HEK293 (cell line): ENCODE results near the gene CCDC150.

ENCODE experiments used
- CTCF ChIA-PET: fragments of 350-600 bp; formaldehyde crosslinking; extraction: SDS; loops from one replicate; lab custom pipeline; 2021; ENCODE audit warnings: antibody characterized with exemption; lab: Yijun Ruan, JAX
- POLR2A ChIA-PET: fragments of 300-600 bp; formaldehyde crosslinking; extraction: SDS; loops from one replicate; lab custom pipeline; 2020; ENCODE audit warnings: antibody characterized with exemption, inconsistent platforms; lab: Yijun Ruan, JAX
- H3K27ac ChIP-seq: fragments of 200-500 bp; sonication (Bioruptor generic); 2 replicates; pipeline ENCODE4 v1.5.1; 2014; ENCODE audit warnings: low read depth, low read length, control low read depth, inconsistent platforms; ENCODE audit errors: extremely low read depth
- H3K36me3 ChIP-seq, 2 experiments: fragments of 200-500 bp in 1 of 2; sonication (Bioruptor generic) in 1 of 2; 1 replicate in 1 of 2; 2 replicates in 1 of 2; pipeline ENCODE4 v1.5.1; 2014 to 2017; ENCODE audit warnings: inconsistent platforms in 2 of 2, low read length in 2 of 2; ENCODE audit not compliant: control insufficient read depth in 2 of 2, insufficient read depth in 1 of 2
- H3K4me1 ChIP-seq: fragments of 200-500 bp; sonication (Bioruptor generic); 2 replicates; pipeline ENCODE4 v1.5.1; 2014; ENCODE audit warnings: mild to moderate bottlenecking, low read length, inconsistent platforms; ENCODE audit not compliant: control insufficient read depth, insufficient read depth
- H3K4me3 ChIP-seq: 2 replicates; pipeline ENCODE4 v1.5.1; 2011; ENCODE audit warnings: low read depth, mild to moderate bottlenecking, control low read depth, low read length, moderate library complexity
- H3K9me3 ChIP-seq: fragments of 200-500 bp; sonication (Bioruptor generic); 2 replicates; pipeline ENCODE4 v1.5.1; 2014; ENCODE audit warnings: low read depth, low read length, inconsistent platforms; ENCODE audit not compliant: control insufficient read depth, insufficient read depth
- IKZF3 ChIP-seq: fragments of 450-650 bp; IDR thresholded peaks from 2 replicates; pipeline ENCODE4 v1.5.0; 2018; ENCODE audit warnings: missing biosample characterization, mild to moderate bottlenecking, missing genetic modification characterization, moderate library complexity
- REPIN1 ChIP-seq: fragments of 450-650 bp; formaldehyde crosslinking; IDR thresholded peaks from 2 replicates; pipeline ENCODE4 v1.5.1; 2017; ENCODE audit warnings: missing biosample characterization, missing genetic modification characterization, low read depth
- ZFP69B ChIP-seq: fragments of 450-650 bp; formaldehyde crosslinking; IDR thresholded peaks from 2 replicates; pipeline ENCODE4 v1.5.1; 2016; ENCODE audit warnings: missing biosample characterization, missing genetic modification characterization
- ZNF169 ChIP-seq: fragments of 450-650 bp; formaldehyde crosslinking; IDR thresholded peaks from 2 replicates; pipeline ENCODE4 v1.5.1; 2016; ENCODE audit warnings: missing biosample characterization, missing genetic modification characterization
- ZNF211 ChIP-seq: fragments of 450-650 bp; formaldehyde crosslinking; IDR thresholded peaks from 2 replicates; pipeline ENCODE4 v1.5.1; 2016; ENCODE audit warnings: low read depth, missing biosample characterization, missing genetic modification characterization
- ZNF302 ChIP-seq: fragments of 450-650 bp; formaldehyde crosslinking; IDR thresholded peaks from 2 replicates; pipeline ENCODE4 v1.5.1; 2016; ENCODE audit warnings: missing biosample characterization, missing genetic modification characterization, low read depth
- ZNF426 ChIP-seq: fragments of 450-650 bp; formaldehyde crosslinking; IDR thresholded peaks from 2 replicates; pipeline ENCODE4 v1.5.1; 2017; ENCODE audit warnings: missing biosample characterization, missing genetic modification characterization, mild to moderate bottlenecking, inconsistent platforms, moderate library complexity
- ZNF621 ChIP-seq: fragments of 450-650 bp; formaldehyde crosslinking; IDR thresholded peaks from 2 replicates; pipeline ENCODE4 v1.5.1; 2017; ENCODE audit warnings: missing biosample characterization, missing genetic modification characterization
- ZNF837 ChIP-seq: fragments of 450-650 bp; formaldehyde crosslinking; IDR thresholded peaks from 2 replicates; pipeline ENCODE4 v1.5.1; 2016; ENCODE audit warnings: missing biosample characterization, missing genetic modification characterization
- ZNF843 ChIP-seq: fragments of 450-650 bp; formaldehyde crosslinking; IDR thresholded peaks from 2 replicates; pipeline ENCODE4 v1.5.1; 2016; ENCODE audit warnings: missing biosample characterization, missing genetic modification characterization
- TF ChIP-seq, protein P1 (sequence below): fragments of 450-650 bp; formaldehyde crosslinking; IDR thresholded peaks from 2 replicates; pipeline ENCODE4 v1.5.1; 2016; ENCODE audit warnings: missing biosample characterization, missing genetic modification characterization
- TF ChIP-seq, protein P2 (sequence below): fragments of 450-650 bp; formaldehyde crosslinking; IDR thresholded peaks from 2 replicates; pipeline ENCODE4 v1.5.1; 2016; ENCODE audit warnings: missing biosample characterization, missing genetic modification characterization, borderline replicate concordance
- TF ChIP-seq, protein P3 (sequence below): sonication (generic); formaldehyde crosslinking; IDR thresholded peaks from 2 replicates; pipeline ENCODE4 v1.8.1; 2022; ENCODE audit warnings: mild to moderate bottlenecking, moderate library complexity, missing genetic modification reagents
- TF ChIP-seq, protein P4 (sequence below): fragments of 450-650 bp; formaldehyde crosslinking; IDR thresholded peaks from 2 replicates; pipeline ENCODE4 v1.5.1; 2017; ENCODE audit warnings: missing biosample characterization, missing genetic modification characterization
- TF ChIP-seq, protein P5 (sequence below): fragments of 450-650 bp; formaldehyde crosslinking; IDR thresholded peaks from 2 replicates; pipeline ENCODE4 v1.5.1; 2016; ENCODE audit warnings: missing biosample characterization, missing genetic modification characterization
- TF ChIP-seq, protein P6 (sequence below): fragments of 450-650 bp; formaldehyde crosslinking; IDR thresholded peaks from 2 replicates; pipeline ENCODE4 v1.5.1; 2016; ENCODE audit warnings: missing biosample characterization, missing genetic modification characterization, low read depth
- TF ChIP-seq, protein P7 (sequence below): IDR thresholded peaks from 2 replicates; pipeline ENCODE4 v1.6.1; 2011; ENCODE audit warnings: mild to moderate bottlenecking, low read depth, low read length, borderline replicate concordance

The CCDC150 gene

DNA sequence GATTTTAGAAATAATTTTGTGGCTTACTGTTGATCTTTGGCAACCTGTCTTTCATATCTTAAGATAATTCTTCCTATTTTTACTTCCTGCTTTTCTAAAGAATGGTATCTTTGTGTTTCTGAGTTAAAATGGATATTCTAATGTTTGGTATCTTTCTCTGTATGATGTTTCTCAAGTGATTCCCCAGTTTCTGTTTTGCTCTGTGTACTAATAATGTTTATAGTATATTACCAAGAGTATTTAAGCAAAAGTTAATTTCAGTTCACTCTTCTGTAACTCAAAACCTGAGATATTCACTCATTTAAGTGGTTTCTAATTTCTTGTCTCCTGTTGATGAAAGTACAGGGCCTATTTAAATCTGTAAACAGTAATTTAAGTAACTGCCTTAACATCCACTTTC lies 58.3 kb downstream of the CCDC150 start:
- H3K4me3 ChIP-seq = no peak overlapping the region
- no peak overlapping the region for H3K27ac ChIP-seq
- CTCF ChIA-PET = no interaction called here
- TF ChIP-seq, protein P1, sequence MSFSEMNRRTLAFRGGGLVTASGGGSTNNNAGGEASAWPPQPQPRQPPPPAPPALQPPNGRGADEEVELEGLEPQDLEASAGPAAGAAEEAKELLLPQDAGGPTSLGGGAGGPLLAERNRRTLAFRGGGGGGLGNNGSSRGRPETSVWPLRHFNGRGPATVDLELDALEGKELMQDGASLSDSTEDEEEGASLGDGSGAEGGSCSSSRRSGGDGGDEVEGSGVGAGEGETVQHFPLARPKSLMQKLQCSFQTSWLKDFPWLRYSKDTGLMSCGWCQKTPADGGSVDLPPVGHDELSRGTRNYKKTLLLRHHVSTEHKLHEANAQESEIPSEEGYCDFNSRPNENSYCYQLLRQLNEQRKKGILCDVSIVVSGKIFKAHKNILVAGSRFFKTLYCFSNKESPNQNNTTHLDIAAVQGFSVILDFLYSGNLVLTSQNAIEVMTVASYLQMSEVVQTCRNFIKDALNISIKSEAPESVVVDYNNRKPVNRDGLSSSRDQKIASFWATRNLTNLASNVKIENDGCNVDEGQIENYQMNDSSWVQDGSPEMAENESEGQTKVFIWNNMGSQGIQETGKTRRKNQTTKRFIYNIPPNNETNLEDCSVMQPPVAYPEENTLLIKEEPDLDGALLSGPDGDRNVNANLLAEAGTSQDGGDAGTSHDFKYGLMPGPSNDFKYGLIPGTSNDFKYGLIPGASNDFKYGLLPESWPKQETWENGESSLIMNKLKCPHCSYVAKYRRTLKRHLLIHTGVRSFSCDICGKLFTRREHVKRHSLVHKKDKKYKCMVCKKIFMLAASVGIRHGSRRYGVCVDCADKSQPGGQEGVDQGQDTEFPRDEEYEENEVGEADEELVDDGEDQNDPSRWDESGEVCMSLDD (tag by site-specific recombination) = no peak
- TF ChIP-seq, protein P2, sequence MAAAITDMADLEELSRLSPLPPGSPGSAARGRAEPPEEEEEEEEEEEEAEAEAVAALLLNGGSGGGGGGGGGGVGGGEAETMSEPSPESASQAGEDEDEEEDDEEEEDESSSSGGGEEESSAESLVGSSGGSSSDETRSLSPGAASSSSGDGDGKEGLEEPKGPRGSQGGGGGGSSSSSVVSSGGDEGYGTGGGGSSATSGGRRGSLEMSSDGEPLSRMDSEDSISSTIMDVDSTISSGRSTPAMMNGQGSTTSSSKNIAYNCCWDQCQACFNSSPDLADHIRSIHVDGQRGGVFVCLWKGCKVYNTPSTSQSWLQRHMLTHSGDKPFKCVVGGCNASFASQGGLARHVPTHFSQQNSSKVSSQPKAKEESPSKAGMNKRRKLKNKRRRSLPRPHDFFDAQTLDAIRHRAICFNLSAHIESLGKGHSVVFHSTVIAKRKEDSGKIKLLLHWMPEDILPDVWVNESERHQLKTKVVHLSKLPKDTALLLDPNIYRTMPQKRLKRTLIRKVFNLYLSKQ (tag by site-specific recombination) = no peak
- no peak for TF ChIP-seq ZNF621
- no peak for TF ChIP-seq ZFP69B (tag by site-specific recombination)
- no peak for TF ChIP-seq ZNF169
- TF ChIP-seq, protein P3, sequence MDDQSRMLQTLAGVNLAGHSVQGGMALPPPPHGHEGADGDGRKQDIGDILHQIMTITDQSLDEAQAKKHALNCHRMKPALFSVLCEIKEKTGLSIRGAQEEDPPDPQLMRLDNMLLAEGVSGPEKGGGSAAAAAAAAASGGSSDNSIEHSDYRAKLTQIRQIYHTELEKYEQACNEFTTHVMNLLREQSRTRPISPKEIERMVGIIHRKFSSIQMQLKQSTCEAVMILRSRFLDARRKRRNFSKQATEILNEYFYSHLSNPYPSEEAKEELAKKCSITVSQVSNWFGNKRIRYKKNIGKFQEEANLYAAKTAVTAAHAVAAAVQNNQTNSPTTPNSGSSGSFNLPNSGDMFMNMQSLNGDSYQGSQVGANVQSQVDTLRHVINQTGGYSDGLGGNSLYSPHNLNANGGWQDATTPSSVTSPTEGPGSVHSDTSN = no peak
- TF ChIP-seq, protein P4, sequence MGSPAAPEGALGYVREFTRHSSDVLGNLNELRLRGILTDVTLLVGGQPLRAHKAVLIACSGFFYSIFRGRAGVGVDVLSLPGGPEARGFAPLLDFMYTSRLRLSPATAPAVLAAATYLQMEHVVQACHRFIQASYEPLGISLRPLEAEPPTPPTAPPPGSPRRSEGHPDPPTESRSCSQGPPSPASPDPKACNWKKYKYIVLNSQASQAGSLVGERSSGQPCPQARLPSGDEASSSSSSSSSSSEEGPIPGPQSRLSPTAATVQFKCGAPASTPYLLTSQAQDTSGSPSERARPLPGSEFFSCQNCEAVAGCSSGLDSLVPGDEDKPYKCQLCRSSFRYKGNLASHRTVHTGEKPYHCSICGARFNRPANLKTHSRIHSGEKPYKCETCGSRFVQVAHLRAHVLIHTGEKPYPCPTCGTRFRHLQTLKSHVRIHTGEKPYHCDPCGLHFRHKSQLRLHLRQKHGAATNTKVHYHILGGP (tag by site-specific recombination) = no peak
- peaks cover 4% of the 10 kb centered on the region; the same call in 1 of the 2 replicates for H3K4me1 ChIP-seq
- peaks cover 3 to 9% of the 10 kb centered on the region in 2 experiments for H3K36me3 ChIP-seq
- POLR2A ChIA-PET = no interaction called here
- H3K9me3 ChIP-seq = no peaks in the 10 kb centered on the region

DNA sequence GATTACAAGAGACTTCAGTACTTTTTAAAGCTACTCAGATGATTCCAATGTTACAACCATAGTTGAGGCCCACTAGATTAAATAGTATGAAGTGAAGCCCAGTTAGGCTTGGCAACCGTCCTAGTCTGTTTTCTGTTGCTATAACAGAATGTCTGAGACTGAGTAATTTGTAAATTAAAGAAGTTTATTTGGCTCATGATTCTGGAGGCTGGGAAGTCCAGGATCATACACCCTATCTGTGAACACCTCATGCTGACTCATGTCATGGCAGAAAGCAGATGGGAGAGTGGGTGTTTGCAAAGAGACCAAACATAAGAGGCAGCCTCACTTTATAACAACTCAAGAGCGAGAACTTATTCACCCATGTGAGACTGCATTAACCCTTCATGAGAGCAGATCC lies 63.1 kb downstream of the CCDC150 start:
- no peak overlapping the region for H3K4me3 ChIP-seq
- H3K36me3 ChIP-seq = peaks cover 3 to 15% of the 10 kb centered on the region in 2 experiments
- CTCF ChIA-PET = interaction anchor here (0.6 kb wide), 1 partner anchor 424 kb away, joined by 3 read pairs; no protein-coding TSS in a partner anchor
- no peak overlapping the region for H3K27ac ChIP-seq
- no peaks in the 10 kb centered on the region for H3K9me3 ChIP-seq
- no peaks in the 10 kb centered on the region for H3K4me1 ChIP-seq
- POLR2A ChIA-PET = no interaction called here
- TF ChIP-seq ZNF843 (tag by site-specific recombination) = no peak
- TF ChIP-seq IKZF3 (tag by site-specific recombination) = no peak
- no peak for TF ChIP-seq ZNF426
- TF ChIP-seq, protein P5, sequence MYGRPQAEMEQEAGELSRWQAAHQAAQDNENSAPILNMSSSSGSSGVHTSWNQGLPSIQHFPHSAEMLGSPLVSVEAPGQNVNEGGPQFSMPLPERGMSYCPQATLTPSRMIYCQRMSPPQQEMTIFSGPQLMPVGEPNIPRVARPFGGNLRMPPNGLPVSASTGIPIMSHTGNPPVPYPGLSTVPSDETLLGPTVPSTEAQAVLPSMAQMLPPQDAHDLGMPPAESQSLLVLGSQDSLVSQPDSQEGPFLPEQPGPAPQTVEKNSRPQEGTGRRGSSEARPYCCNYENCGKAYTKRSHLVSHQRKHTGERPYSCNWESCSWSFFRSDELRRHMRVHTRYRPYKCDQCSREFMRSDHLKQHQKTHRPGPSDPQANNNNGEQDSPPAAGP (tag by site-specific recombination) = no peak
- TF ChIP-seq REPIN1 = no peak
- TF ChIP-seq ZNF837 = no peak
- TF ChIP-seq ZNF211 = no peak
- TF ChIP-seq, protein P6, sequence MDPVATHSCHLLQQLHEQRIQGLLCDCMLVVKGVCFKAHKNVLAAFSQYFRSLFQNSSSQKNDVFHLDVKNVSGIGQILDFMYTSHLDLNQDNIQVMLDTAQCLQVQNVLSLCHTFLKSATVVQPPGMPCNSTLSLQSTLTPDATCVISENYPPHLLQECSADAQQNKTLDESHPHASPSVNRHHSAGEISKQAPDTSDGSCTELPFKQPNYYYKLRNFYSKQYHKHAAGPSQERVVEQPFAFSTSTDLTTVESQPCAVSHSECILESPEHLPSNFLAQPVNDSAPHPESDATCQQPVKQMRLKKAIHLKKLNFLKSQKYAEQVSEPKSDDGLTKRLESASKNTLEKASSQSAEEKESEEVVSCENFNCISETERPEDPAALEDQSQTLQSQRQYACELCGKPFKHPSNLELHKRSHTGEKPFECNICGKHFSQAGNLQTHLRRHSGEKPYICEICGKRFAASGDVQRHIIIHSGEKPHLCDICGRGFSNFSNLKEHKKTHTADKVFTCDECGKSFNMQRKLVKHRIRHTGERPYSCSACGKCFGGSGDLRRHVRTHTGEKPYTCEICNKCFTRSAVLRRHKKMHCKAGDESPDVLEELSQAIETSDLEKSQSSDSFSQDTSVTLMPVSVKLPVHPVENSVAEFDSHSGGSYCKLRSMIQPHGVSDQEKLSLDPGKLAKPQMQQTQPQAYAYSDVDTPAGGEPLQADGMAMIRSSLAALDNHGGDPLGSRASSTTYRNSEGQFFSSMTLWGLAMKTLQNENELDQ (tag by site-specific recombination) = no peak
- no peak for TF ChIP-seq ZNF302 (tag by site-specific recombination)
- TF ChIP-seq, protein P7, sequence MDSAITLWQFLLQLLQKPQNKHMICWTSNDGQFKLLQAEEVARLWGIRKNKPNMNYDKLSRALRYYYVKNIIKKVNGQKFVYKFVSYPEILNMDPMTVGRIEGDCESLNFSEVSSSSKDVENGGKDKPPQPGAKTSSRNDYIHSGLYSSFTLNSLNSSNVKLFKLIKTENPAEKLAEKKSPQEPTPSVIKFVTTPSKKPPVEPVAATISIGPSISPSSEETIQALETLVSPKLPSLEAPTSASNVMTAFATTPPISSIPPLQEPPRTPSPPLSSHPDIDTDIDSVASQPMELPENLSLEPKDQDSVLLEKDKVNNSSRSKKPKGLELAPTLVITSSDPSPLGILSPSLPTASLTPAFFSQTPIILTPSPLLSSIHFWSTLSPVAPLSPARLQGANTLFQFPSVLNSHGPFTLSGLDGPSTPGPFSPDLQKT = no peak
